K562 (cell line): ENCODE results near the gene RNASET2. TPM values are rescaled to one million over a fixed set of nuclear protein-coding genes. Genes with fewer than 3 reads are reported as not detected.

Source experiments
- ATF6 ChIP-seq: sonication (generic); formaldehyde crosslinking; IDR thresholded peaks from 2 replicates; pipeline ENCODE4 v1.4.0; 2020; ENCODE audit warnings: mild to moderate bottlenecking, missing genetic modification reagents
- CBX2 ChIP-seq: fragments of 200-600 bp; sonication (generic); IDR thresholded peaks from one replicate; pipeline ENCODE4 v1.6.1; 2012; ENCODE audit warnings: mild to moderate bottlenecking, low read length, inconsistent platforms; ENCODE audit not compliant: insufficient read depth, poor library complexity, severe bottlenecking
- RFX5 ChIP-seq: IDR thresholded peaks from 2 replicates; pipeline ENCODE4 v1.6.1; 2011; ENCODE audit warnings: low read depth, mild to moderate bottlenecking, improper control_type of control experiment, low read length
- polyA plus RNA-seq, 8 experiments: library from polyadenylated mRNA; depleted of rRNA in 4 of 8; stranded (reverse) in 5 of 8; unstranded in 3 of 8; fragments of >200 nt; fragmentation: Nextera tagmentation in 2 of 8; fragmentation: Illumina TruSeq in 1 of 8; extraction: Ambion mirVana in 2 of 8; extraction: Trizol in 1 of 8; gene quantifications; 2 replicates each; pipeline versions ENCODE4 v1.2.1 to v1.2.3, GENCODE V29; 2011 to 2014; ENCODE audit warnings: inconsistent platforms in 1 of 8, missing spikeins in 1 of 8
- total RNA-seq, 7 experiments: library from RNA; depleted of rRNA in 6 of 7; stranded (reverse); fragments of >200 nt in 6 of 7; fragmentation: Illumina TruSeq in 2 of 7; extraction: Trizol in 2 of 7; gene quantifications; 2 replicates each; pipeline versions ENCODE4 v1.2.1 to v1.2.3, GENCODE V29; 2011 to 2021; ENCODE audit warnings: low replicate concordance in 1 of 7
- TF ChIP-seq, protein P1 (sequence below), 2 experiments: fragments of 450-650 bp; IDR thresholded peaks; 2 replicates each; pipeline ENCODE4 v1.6.1; 2016; ENCODE audit warnings: mild to moderate bottlenecking in 2 of 2, borderline replicate concordance in 1 of 2, low read depth in 1 of 2, moderate library complexity in 1 of 2
- TF ChIP-seq, protein P2 (sequence below): fragments of 250-450 bp; sonication (Bioruptor Pico); IDR thresholded peaks from 2 replicates; pipeline ENCODE4 v1.5.0; 2020; ENCODE audit warnings: mild to moderate bottlenecking, borderline replicate concordance

Gene RNASET2
- total and polyA plus RNA-seq, 9 of the 15 experiments (the other 6 are each of a cell fraction or from before 2014, with no cell fraction given): 7.4 to 141 (median 91.3) TPM

DNA sequence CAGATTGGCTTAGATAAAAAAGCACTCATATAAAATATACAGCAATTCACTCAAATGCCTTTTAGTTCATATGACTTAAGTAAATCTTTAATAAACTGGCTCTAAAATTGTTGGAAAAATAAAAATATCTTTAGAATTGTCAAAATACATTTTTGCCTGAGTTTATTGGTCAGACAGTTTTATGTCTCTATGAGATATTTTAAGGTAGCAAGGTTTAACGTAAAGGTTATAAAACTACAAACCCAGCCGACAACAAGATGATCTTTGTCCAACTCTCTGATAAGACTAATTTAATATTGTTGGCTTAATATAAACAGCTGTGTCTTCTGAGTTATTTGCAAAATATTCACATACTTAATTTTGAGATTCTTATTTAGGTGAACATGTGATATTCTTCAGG lies 39.5 kb downstream of the RNASET2 start (continued):
- TF ChIP-seq, protein P1, sequence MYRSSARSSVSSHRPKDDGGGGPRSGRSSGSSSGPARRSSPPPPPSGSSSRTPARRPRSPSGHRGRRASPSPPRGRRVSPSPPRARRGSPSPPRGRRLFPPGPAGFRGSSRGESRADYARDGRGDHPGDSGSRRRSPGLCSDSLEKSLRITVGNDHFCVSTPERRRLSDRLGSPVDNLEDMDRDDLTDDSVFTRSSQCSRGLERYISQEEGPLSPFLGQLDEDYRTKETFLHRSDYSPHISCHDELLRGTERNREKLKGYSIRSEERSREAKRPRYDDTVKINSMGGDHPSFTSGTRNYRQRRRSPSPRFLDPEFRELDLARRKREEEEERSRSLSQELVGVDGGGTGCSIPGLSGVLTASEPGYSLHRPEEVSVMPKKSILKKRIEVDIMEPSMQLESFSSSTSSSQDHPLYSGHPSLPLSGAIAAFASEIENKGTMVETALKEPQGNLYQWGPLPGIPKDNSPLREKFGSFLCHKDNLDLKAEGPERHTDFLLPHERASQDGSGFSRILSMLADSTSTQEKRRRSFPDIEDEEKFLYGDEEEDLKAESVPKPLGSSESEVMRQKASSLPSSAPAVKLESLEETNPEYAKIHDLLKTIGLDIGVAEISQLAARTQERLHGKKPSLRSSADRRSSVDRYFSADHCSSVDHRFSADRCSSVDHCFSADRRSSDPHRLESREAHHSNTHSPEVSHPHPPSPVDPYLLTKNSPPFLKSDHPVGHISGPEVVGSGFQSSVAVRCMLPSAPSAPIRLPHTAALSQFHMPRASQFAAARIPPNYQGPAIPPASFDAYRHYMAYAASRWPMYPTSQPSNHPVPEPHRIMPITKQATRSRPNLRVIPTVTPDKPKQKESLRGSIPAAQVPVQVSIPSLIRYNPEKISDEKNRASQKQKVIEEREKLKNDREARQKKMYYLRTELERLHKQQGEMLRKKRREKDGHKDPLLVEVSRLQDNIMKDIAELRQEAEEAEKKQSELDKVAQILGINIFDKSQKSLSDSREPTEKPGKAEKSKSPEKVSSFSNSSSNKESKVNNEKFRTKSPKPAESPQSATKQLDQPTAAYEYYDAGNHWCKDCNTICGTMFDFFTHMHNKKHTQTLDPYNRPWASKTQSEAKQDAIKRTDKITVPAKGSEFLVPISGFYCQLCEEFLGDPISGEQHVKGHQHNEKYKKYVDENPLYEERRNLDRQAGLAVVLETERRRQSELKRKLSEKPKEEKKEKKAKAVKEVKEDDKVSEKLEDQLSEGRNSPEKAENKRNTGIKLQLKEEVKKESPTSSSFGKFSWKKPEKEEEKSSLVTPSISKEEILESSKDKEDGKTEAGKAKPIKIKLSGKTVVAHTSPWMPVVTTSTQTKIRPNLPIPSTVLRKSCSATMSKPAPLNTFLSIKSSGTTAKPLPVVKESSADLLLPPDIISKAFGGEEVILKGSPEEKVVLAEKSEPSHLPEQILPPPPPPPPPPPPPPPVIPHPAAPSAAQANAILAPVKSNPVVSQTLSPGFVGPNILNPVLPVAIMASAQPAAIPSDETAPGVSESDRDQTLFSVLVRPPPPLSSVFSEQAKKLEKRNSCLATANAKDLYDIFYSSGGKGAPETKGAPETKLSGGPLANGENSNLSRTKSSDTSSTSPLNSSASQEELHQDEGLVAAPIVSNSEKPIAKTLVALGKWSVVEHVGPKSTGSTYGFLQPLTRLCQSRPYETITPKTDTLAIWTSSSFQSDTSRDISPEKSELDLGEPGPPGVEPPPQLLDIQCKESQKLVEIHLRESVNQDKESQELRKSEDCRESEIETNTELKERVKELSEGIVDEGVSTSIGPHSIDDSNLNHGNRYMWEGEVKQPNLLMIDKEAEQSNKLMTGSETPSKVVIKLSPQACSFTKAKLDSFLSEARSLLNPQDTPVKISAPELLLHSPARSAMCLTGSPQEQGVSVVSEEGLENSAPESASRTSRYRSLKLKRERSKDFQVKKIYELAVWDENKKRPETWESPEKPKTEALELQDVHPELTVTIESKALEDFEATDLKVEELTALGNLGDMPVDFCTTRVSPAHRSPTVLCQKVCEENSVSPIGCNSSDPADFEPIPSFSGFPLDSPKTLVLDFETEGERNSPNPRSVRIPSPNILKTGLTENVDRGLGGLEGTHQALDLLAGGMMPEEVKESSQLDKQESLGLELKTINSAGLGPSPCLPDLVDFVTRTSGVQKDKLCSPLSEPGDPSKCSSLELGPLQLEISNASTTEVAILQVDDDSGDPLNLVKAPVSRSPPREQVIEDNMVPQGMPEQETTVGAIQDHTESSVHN (IDR thresholded peaks at IDR 0.05; ENCODE audit: borderline replicate concordance in 1 of 2, low read depth in 1 of 2): no peak
- TF ChIP-seq CBX2 (no peak), ATF6 (CRISPR knock-in tag) (no peak), RFX5 (no peak)
- TF ChIP-seq, protein P2, sequence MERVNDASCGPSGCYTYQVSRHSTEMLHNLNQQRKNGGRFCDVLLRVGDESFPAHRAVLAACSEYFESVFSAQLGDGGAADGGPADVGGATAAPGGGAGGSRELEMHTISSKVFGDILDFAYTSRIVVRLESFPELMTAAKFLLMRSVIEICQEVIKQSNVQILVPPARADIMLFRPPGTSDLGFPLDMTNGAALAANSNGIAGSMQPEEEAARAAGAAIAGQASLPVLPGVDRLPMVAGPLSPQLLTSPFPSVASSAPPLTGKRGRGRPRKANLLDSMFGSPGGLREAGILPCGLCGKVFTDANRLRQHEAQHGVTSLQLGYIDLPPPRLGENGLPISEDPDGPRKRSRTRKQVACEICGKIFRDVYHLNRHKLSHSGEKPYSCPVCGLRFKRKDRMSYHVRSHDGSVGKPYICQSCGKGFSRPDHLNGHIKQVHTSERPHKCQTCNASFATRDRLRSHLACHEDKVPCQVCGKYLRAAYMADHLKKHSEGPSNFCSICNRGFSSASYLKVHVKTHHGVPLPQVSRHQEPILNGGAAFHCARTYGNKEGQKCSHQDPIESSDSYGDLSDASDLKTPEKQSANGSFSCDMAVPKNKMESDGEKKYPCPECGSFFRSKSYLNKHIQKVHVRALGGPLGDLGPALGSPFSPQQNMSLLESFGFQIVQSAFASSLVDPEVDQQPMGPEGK (CRISPR knock-in tag): no peak
